HG03097 (cell line): ENCODE results near the gene GGACT.
"Not testable (repeated sequence)": the region's sequence is repeated elsewhere in the genome, so short reads cannot be mapped to it uniquely, and the experiment has no call there.

Experiments used
- ATAC-seq: cut with Tn5 transposase; IDR thresholded peaks from one replicate; pipeline ENCODE4 v1.9.1; 2021; ENCODE audit not compliant: unreplicated experiment, low FRiP score

GGACT gene

DNA sequence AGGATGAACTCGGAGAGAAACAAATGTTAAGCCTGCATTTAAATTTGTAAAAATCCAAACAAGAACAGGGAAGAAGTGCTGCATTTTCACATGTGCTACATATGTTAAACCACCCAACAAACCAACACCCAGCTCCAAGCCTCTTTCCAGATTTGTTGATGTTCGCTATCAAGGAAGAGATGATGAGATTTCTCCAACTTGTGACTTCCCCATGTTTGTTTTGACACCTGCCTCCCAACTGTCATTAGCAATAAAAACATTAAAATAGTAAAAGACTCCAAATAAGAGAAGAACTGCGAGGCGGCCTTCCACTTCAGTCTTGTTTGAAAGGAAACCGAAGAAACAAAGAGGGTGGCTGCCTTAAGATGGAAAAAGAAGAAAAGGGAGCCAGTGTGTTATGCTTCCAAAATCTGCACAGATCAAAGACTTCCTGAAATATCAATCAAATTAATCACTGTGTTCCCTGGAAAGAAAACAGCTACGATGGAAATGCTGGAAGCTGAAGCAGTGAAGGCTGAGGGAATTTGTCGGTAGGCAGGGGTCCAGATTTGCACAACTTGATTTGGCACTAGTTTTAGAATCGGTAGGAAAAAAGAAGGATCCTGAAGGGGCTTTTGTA lies 14.0 kb upstream of the GGACT start:
- no peak for ATAC-seq

DNA sequence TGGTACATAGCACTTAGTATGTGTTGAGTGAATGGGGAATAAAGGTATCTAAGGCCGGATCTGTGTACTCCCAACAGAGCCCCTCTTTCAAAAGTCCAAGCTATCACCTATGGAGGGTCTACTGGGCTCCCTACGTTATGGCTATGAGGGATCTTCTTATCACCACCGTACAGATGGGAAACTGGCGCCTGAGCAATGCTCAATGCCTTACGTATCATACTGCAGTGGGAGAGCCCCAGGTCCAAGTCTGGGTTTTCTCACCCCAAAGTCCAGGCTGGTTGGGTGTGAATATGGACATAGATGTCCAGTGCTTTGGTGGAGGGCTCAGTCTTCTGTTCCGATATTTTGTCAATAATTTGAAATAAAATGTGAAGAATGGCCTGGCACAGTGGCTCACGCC lies 13.1 kb upstream of the GGACT start:
- ATAC-seq = no peak

DNA sequence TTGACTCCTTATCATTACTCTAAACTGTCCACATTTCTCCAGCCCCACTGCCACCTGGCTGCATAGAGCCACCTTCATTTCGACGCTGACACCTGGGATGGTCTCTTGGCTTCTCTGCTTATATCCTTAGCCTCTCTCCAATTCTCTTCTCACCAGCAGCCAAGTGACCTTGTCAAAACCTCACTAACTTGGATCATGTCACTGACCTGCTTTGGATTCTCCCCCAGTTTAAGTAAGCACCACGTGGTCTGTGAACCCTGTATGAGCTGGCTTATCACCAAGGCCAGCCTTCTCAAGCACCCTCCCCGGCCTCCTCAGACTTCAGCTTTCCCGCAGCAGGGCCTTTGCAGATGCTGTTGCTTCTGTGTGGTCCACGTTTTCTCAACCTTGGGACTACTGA lies 12.3 kb upstream of the GGACT start:
- ATAC-seq = no peak

DNA sequence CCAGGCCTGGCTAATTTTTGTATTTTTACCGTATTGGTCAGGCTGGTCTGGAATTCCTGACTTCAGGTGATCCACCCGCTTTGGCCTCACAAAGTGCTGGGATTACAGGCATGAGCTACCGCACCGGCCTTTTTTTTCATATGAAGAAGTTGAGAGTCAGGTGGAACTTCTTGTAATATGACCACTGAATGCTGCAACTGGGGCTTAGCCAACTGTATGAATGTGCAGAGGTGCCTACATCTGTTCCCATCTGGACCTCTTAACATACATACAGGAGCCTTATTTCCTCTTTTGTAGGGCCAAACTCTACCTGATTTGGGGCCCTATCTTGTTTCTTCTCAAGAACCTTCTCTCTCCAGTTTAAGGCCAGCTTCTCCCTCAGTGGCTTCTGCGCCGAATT lies 11.9 kb upstream of the GGACT start:
- ATAC-seq = no peak

DNA sequence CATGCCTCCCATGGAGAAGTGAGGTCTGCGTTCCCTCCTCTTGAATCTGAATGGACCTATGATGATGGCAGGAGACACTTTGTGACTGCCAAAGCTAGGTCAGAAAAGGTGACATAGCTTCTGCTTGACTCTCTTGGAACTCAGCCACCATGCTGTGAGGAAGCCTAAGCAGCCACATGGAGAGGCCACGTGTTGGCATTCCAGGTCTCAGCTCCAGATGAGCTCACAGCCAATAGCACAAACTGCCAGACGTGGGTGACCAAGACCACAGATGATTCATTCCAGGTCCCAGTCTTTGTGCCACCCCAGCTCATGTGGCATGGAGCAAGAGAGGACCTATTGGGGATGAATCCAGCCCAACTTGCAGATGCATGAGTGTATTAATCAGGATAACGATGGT lies 8.7 kb upstream of the GGACT start:
- no peak for ATAC-seq

DNA sequence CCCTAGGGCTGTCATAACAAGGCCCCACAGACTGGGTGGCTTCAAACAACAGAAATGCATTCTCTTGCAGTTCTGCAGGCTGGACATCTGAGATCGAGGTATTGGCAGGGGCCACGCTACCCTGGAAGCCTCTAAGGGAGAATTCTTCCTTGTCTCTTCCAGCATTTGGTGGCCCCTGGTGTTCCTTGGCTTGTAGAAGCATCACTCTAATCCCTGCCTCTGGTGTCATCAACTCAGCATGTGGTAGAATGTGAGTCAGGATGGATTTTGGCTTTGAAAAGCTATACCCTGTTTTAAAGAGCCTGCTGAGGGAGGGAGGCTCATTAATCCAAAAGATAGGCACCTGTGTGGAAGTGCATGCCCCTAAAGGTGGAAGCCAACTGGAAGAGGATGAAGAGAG lies 7.9 kb upstream of the GGACT start:
- no peak for ATAC-seq

DNA sequence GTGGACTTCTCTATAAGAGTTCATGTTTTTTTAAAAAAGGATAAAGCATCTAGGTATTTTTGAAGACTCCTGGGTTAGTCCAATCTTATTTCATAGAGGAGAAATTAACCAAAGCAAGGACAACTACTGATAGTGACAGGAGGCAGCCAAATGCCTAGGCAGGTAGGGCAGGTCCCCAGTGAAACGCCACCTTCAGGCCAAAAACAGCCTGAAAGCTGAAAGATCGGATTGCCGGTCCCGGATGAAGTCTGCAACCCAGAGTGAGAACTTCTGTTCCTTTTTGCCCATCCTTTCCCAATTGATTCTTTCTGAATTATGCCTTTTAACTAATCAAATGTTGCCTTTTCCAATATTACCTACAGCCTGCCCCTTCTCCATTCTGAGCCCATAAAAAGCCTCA lies 6.1 kb upstream of the GGACT start:
- no peak for ATAC-seq

DNA sequence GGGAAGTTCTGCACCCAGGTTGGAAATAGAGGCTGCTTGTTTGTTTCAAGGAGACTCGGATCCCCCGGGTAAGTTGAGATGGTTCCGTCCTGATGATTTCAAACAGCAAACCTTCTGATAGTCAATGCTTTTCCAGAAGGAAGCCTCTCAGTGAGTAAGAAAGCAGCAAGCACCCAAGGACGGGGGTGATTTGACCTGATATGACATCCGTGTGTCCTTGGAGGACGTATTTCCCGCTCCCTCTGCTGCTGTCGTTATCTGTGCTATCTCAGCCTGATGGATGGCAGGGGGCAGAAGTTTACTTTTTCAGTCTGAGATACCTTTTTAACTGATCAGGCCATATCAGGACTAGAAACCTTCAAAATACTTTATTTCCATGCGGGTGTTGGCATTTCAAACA lies 5.7 kb upstream of the GGACT start:
- no peak for ATAC-seq

DNA sequence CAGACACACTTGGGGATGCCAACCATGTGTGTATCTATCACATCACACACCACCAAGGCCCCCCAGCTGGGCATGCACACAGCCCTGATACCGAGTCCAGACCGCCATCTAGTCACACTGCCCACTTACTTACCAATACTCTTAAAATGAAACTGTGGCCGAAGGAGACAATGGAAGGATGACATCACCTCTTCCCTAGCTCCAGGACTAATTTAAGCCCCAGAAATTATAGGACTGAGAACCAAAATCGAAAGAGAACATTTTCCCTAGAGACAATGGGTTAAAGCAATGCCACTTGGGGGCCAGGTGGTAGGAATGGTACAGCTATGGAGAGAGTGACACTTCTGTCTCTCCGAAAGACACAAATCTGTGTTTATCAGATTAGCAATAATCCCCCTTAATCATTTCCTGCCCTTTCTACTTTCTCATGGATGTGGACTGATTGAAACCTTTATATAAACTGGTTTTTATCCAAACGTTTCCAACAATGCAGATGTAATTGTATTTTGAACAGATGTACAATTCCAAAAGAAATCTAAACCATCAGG lies 663 bp upstream of the GGACT start:
- ATAC-seq = no peak

DNA sequence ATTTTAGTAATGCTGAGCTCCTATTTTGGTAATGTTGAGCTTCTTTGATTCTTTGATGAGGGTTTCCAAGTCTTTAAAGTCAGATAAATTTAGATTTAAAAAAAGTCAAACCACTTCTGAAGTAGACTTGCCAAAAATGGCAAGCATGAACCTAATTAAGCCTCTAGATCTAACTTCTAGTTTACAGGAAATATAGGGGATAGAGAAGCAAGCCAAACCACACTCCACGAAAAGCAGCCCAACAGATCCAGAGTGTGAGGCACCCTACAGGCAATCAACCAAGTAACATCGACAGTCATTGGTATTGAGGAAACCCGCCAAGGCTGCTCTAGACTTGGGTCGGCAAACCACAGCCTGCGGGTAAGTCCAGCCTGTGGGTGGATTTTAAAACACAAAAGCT lies 3.7 kb downstream of the GGACT start:
- no peak for ATAC-seq

DNA sequence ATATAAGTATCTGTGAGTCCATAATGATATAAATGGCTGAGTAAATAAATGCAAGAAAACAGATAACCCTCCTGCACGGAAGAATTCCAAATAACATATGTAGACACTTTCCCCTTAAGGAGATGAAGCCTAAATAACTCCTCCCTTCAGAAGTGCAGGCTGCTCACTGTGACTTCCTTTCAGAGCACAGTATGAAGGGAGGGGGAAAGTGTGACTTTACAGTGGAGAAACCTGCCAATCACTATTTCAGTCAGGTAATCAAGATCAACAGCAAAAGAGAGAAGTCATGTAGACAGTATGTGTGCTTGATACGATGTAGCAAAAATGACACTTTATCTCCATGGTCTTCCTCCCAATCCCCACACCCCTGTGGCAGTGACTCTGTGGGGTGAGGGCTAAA lies 7.1 kb downstream of the GGACT start:
- no peak for ATAC-seq

DNA sequence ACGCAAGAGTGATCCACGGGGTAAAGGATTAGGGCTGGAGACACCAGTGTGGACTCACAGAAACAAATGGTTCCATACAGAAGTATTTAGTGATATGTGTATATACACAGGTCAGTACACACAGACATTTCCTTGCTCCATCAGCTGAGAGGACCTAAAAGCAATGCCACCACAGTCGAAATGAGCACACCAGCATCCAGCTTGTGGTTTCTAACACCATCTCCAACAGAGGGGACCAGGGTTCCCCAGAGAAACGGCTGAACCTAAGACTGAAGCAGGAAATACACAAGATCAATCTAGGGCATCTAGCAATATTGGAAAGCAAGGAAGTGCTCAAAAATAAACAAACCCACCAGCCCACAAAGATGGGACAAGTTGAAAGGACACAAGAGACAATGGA lies 7.6 kb downstream of the GGACT start:
- ATAC-seq = no peak

DNA sequence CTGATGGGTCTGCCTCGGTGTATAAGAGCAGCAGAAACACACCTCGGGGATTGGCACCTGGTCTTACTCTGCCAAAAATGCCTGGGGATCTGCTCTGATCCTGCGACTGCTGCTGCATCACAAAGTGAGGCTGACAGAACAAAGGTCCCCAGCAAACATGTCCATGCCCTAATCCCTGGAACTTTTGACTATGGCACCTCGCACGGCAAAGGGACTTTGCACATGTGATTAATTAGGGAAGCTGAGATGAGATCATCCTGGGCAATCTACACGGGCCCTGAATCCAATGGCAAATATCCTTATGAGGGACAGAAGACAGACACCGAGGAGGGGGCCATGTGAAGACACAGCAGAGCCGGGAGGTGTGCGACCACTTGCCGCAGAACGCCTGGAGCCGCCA lies 8.5 kb downstream of the GGACT start:
- ATAC-seq = no peak

DNA sequence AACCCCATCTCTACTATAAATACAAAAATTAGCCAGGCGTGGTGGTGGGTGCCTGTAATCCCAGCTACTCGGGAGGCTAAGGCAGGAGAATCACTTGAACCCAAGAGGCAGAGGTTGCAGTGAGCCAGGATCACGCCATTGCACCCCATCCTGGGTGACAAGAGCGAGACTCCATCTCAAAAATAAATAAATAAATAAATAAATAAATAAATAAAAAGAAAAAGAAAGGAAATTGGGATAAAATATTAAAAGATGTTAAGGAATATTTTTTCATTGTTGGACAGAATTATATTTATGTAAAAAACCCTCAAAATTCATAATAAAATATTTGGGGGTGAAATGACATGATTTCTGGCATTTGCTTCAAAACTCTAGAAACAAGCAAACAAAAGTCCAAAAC lies 11.3 kb downstream of the GGACT start:
- not testable (repeated sequence) for ATAC-seq

DNA sequence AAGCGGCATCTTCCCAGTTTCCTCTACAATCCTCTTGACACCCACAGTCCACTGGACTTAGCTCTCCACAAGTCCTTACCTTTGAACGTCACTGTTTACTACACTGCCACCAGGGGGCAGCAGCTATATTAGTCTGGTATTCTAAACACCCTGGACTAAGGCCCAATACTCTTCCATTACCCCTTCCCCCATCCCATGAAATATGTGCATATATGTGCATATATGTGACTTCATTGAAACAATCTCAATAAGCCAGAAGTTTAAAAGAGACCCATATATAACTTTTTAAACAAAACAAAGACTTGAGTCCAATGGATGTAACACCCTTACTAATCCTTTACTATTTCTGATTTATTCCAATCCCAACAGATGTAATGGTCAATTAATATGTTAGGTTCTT lies 15.5 kb downstream of the GGACT start:
- no peak for ATAC-seq

DNA sequence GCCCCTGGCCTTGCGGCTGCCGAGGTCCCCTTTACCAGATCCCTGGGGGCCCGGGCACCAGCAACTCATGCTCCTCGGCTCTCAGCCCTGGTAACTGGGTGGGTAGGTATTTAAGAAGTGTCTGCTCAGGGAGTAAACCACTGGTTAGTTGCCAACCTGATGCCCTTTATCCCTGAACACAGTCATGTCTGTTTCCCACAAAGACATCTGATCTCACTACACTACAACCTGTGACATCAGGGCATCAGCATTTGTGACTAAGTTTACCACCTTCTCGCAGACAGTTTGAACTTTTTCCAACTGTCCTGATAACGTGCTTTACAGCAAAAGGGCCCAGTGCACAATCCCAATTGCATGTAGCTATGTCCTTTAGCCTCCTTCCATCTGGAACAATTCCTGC lies 22.0 kb downstream of the GGACT start:
- ATAC-seq = no peak

DNA sequence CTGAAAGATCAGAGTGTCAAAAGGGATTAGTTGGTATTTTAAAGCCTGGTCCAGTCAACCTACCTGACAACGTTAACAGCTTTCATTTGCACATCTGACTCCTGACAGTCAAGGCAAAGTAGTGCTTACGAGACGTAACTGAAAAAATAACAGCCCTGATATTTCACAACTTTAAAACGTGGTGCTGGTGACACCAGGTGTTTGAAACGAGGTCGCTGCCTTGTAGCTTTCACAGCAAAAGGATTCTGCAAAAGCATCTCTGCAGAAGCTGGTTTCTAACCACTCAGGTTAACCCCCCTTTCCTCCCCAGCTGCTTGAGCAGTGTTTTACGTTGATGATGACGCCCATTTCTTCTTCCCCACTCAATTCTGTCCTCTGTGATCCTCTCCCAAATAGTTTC lies 23.3 kb downstream of the GGACT start:
- no peak for ATAC-seq

DNA sequence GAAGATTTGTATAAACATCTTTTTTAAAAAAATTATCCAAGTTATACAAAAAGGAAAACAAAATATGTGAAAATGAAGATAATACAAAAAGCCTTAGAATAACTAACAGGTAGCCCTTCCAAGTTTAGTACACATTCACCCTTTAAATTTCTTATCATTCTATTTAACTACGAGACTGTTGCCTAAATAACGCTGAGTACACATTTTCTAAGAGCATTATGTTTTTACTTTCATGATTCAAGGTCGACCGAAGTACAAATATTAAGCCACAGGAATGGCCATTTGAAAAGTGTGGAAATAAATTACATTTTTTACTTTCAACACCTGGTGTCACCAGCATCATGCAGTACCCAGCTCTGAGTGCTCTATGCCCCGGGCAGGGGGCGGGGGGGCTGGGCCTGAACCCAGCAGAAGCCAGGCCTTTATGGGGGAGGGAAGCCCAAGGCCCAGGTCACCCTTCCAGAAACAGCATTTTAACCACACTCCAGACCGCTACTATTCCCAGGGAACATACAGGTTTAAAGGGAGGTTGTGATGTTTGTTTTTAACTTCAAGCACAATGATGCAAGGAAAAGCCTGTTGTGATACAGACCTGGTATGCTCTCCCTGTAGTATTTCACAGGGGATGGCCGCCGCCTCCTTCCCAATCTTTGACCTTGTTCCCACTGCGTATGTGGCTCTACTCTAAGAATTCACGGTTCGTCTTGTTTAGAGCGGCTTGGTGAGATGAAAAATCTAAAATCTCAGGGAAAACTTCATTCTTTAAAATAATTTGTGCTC lies 24.0 kb downstream of the GGACT start:
- no peak for ATAC-seq

DNA sequence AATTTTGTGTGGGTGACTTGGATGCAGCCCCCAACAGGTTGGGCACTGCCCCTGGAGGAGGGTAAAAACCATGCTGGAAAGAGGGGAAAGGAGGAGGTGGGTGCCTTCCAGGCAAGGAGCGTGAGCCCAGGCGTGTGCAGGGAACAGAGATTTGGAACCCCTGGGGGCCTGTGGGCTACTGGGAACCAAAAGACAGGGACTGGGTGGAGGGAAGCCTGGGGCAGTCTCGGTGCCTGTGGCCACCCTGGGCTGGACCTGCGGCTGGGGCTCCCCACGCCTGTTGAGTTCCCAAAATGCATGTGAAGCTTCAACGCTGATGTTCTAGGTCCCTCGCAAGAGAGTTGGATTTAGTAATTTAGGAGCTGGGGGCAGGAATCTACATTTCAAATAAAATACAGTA lies 24.8 kb downstream of the GGACT start:
- no peak for ATAC-seq

DNA sequence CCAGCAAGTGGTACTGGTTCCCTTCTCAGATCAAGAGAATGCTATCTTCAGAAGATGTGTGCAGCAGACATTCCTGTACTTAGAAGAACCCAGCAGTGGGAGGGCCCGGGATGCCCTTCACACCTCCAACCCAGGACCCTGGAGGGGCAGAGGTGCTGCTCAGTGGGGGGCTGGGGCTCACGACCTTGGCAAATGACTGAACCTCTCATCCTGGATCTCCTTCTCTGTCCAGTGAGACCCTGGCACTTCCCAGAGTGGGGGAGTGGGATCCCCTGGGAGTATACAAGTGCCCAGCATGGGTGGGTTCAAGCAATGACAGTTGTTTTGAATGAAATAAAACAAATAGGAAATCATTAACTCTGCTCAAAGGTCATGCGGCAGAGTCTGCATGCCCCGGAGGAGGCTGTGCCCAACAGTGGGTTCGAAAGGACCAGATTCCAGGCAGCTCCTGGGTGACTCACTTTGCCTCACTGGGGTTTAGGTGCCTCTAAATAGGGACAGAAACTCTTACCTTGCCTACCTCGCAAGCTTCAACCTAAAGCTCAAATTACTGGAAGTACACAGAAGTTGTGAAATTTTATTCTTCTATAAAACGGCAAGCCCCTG lies 26.9 kb downstream of the GGACT start:
- ATAC-seq = no peak

DNA sequence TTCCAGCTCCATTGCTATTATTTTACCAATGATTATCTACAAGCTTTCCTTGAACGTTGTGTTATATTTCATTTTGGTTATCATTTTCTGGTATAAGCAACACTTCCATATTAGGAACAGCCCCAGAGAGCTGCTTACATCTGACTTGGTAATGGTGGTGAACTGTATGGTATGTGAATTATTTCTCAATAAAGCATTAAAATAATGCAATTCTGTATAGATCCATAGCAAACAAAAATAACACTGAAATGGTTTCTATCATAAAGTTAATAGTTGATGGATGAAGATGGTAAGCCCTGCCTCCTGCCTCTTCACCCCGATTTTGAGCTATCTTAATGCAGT lies 27.5 kb downstream of the GGACT start:
- no peak for ATAC-seq
